SK-N-SH treated with all-trans-retinoic acid at 6 μM for 48 hours (cell line): Measurements from ENCODE around the gene MINDY4.

Source experiments
- ATAC-seq: fragments of 200-7000 bp; cut with Tn5 transposase; 3 replicates; pipeline ENCODE4 v1.9.1; 2020; ENCODE audit warnings: mild to moderate bottlenecking, moderate library complexity
- ARNTL ChIP-seq: fragments of 450-650 bp; formaldehyde crosslinking; IDR thresholded peaks from 2 replicates; pipeline ENCODE4 v1.5.0; 2020; ENCODE audit warnings: low read depth, mild to moderate bottlenecking, moderate library complexity, borderline replicate concordance
- BACH2 ChIP-seq: fragments of 250-450 bp; sonication (Bioruptor Pico); IDR thresholded peaks from 2 replicates; pipeline ENCODE4 v1.9.0; 2021; ENCODE audit warnings: mild to moderate bottlenecking, borderline replicate concordance
- ESRRG ChIP-seq: fragments of 250-450 bp; sonication (Bioruptor Pico); IDR thresholded peaks from 2 replicates; pipeline ENCODE4 v1.6.1; 2021; ENCODE audit warnings: mild to moderate bottlenecking
- GLIS3 ChIP-seq: fragments of 250-450 bp; sonication (Bioruptor Pico); IDR thresholded peaks from 2 replicates; pipeline ENCODE4 v1.5.0; 2020; ENCODE audit warnings: mild to moderate bottlenecking, moderate library complexity
- ISL1 ChIP-seq: fragments of 250-450 bp; sonication (Bioruptor Pico); IDR thresholded peaks from 2 replicates; pipeline ENCODE4 v2.1.2; 2022; ENCODE audit warnings: mild to moderate bottlenecking, moderate library complexity
- OSR1 ChIP-seq: fragments of 250-450 bp; sonication (Bioruptor Pico); IDR thresholded peaks from 2 replicates; pipeline ENCODE4 v1.8.0; 2022; ENCODE audit warnings: moderate library complexity, mild to moderate bottlenecking, inconsistent platforms
- PPARA ChIP-seq: fragments of 250-450 bp; sonication (Bioruptor Pico); IDR thresholded peaks from 2 replicates; pipeline ENCODE4 v1.5.0; 2020; ENCODE audit warnings: mild to moderate bottlenecking, borderline replicate concordance
- RARB ChIP-seq: fragments of 250-450 bp; sonication (Bioruptor Pico); IDR thresholded peaks from 2 replicates; pipeline ENCODE4 v1.8.0; 2021; ENCODE audit warnings: mild to moderate bottlenecking, moderate library complexity
- SNAI2 ChIP-seq: fragments of 250-450 bp; sonication (Bioruptor Pico); IDR thresholded peaks from 2 replicates; pipeline ENCODE4 v1.5.0; 2020; ENCODE audit warnings: mild to moderate bottlenecking, moderate library complexity
- TCF4 ChIP-seq: fragments of 250-450 bp; sonication (Bioruptor Pico); IDR thresholded peaks from 2 replicates; pipeline ENCODE4 v1.8.0; 2021; ENCODE audit warnings: mild to moderate bottlenecking, moderate library complexity, borderline replicate concordance
- ZC3H10 ChIP-seq: fragments of 250-450 bp; sonication (Bioruptor Pico); IDR thresholded peaks from 2 replicates; pipeline ENCODE4 v1.5.1; 2021; ENCODE audit warnings: mild to moderate bottlenecking, moderate library complexity
- ZFP3 ChIP-seq: fragments of 250-450 bp; sonication (Bioruptor Pico); IDR thresholded peaks from 2 replicates; pipeline ENCODE4 v1.5.0; 2020; ENCODE audit warnings: mild to moderate bottlenecking, moderate library complexity
- ZNF565 ChIP-seq: fragments of 450-650 bp; formaldehyde crosslinking; conservative IDR thresholded peaks from 2 replicates; pipeline ENCODE4 v1.5.0; 2020; ENCODE audit warnings: low read depth, mild to moderate bottlenecking, moderate library complexity
- ZNF70 ChIP-seq: fragments of 450-650 bp; formaldehyde crosslinking; IDR thresholded peaks from 2 replicates; pipeline ENCODE4 v1.5.0; 2020; ENCODE audit warnings: mild to moderate bottlenecking, moderate library complexity
- ZNF8 ChIP-seq: fragments of 450-650 bp; formaldehyde crosslinking; IDR thresholded peaks from 2 replicates; pipeline ENCODE4 v1.5.0; 2020; ENCODE audit warnings: mild to moderate bottlenecking, moderate library complexity
- TF ChIP-seq, protein P1 (sequence below): fragments of 250-450 bp; sonication (Bioruptor Pico); IDR thresholded peaks from 2 replicates; pipeline ENCODE4 v1.8.0; 2020; ENCODE audit warnings: mild to moderate bottlenecking, moderate library complexity, borderline replicate concordance
- TF ChIP-seq, protein P2 (sequence below): fragments of 250-450 bp; sonication (Bioruptor Pico); IDR thresholded peaks from 2 replicates; pipeline ENCODE4 v1.5.1; 2020; ENCODE audit warnings: low read depth, mild to moderate bottlenecking, moderate library complexity
- TF ChIP-seq, protein P3 (sequence below): fragments of 250-450 bp; sonication (Bioruptor Pico); IDR thresholded peaks from 2 replicates; pipeline ENCODE4 v1.5.1; 2021; ENCODE audit warnings: mild to moderate bottlenecking, moderate library complexity
- TF ChIP-seq, protein P4 (sequence below): fragments of 250-450 bp; sonication (Bioruptor Pico); IDR thresholded peaks from 2 replicates; pipeline ENCODE4 v1.5.0; 2020; ENCODE audit warnings: mild to moderate bottlenecking, moderate library complexity
- TF ChIP-seq, protein P5 (sequence below): fragments of 250-450 bp; sonication (Bioruptor Pico); IDR thresholded peaks from 2 replicates; pipeline ENCODE4 v1.8.0; 2021; ENCODE audit warnings: low read depth, mild to moderate bottlenecking, moderate library complexity, borderline replicate concordance

Gene MINDY4

DNA sequence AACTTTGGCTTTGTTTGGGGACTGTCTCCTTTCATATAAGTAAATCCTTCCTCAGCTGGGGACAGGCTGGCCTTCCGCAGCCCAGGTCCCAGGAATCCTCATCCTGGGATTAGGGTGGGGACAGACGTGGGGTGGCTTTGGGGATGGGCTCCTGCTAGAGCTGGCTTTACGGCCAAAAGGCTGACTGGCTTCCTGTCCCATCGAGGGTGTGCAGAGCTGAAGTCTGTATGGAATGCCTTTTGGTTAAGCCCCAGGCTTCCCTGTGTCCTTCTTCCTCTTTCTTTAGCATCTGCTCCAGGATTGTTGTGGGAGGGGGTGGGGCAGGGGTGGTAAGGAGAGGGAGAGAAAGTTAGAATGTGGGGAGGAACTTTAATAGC, 81.1 kb downstream of the MINDY4 start (continued):
- TF ChIP-seq, protein P1, sequence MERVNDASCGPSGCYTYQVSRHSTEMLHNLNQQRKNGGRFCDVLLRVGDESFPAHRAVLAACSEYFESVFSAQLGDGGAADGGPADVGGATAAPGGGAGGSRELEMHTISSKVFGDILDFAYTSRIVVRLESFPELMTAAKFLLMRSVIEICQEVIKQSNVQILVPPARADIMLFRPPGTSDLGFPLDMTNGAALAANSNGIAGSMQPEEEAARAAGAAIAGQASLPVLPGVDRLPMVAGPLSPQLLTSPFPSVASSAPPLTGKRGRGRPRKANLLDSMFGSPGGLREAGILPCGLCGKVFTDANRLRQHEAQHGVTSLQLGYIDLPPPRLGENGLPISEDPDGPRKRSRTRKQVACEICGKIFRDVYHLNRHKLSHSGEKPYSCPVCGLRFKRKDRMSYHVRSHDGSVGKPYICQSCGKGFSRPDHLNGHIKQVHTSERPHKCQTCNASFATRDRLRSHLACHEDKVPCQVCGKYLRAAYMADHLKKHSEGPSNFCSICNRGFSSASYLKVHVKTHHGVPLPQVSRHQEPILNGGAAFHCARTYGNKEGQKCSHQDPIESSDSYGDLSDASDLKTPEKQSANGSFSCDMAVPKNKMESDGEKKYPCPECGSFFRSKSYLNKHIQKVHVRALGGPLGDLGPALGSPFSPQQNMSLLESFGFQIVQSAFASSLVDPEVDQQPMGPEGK (CRISPR knock-in tag), result no peak

DNA sequence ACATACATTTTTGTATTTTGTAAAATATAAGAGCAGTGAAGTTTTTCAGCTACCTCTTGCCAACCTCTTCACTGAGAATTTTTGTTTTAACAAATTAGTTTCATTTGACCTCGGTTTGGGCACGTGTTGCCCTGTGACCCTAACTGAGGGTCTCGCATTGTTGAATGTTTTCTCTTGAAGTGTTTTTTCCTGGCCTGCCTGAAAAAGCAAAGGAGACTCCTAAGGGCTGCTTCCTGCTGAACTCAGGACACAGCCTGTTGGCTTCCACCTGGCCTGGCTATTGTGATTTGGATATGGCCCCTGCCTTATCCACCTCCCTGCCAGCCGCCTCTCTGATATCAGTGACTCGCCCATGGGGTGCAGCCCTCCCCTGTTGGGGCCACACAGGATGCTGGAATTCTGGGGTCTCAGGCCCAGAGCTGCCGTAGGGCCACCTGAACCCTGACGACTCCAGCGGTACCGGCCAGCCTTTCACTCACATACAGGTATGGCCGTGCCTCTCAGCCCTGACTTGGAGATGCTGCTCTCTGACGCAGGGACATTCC, 81.6 kb downstream of the MINDY4 start:
- ATAC-seq, result no peak
- TF ChIP-seq, protein P2, sequence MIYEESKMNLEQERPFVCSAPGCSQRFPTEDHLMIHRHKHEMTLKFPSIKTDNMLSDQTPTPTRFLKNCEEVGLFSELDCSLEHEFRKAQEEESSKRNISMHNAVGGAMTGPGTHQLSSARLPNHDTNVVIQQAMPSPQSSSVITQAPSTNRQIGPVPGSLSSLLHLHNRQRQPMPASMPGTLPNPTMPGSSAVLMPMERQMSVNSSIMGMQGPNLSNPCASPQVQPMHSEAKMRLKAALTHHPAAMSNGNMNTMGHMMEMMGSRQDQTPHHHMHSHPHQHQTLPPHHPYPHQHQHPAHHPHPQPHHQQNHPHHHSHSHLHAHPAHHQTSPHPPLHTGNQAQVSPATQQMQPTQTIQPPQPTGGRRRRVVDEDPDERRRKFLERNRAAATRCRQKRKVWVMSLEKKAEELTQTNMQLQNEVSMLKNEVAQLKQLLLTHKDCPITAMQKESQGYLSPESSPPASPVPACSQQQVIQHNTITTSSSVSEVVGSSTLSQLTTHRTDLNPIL (CRISPR knock-in tag), result no peak
- TF ChIP-seq, protein P3, sequence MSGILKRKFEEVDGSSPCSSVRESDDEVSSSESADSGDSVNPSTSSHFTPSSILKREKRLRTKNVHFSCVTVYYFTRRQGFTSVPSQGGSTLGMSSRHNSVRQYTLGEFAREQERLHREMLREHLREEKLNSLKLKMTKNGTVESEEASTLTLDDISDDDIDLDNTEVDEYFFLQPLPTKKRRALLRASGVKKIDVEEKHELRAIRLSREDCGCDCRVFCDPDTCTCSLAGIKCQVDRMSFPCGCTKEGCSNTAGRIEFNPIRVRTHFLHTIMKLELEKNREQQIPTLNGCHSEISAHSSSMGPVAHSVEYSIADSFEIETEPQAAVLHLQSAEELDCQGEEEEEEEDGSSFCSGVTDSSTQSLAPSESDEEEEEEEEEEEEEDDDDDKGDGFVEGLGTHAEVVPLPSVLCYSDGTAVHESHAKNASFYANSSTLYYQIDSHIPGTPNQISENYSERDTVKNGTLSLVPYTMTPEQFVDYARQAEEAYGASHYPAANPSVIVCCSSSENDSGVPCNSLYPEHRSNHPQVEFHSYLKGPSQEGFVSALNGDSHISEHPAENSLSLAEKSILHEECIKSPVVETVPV, result no peak
- TF ChIP-seq TCF4 (CRISPR knock-in tag) (no peak), ZC3H10 (CRISPR knock-in tag) (no peak), ZNF8 (CRISPR knock-in tag) (no peak), OSR1 (CRISPR knock-in tag) (no peak), ARNTL (CRISPR knock-in tag) (no peak), SNAI2 (CRISPR knock-in tag) (no peak), ZFP3 (CRISPR knock-in tag) (no peak), ESRRG (CRISPR knock-in tag) (no peak), ZNF70 (no peak), BACH2 (no peak), GLIS3 (CRISPR knock-in tag) (no peak), ISL1 (CRISPR knock-in tag) (no peak), RARB (CRISPR knock-in tag) (no peak), ZNF565 (CRISPR knock-in tag) (no peak), PPARA (CRISPR knock-in tag) (no peak)
- TF ChIP-seq, protein P1 (CRISPR knock-in tag), result no peak
- TF ChIP-seq, protein P4, sequence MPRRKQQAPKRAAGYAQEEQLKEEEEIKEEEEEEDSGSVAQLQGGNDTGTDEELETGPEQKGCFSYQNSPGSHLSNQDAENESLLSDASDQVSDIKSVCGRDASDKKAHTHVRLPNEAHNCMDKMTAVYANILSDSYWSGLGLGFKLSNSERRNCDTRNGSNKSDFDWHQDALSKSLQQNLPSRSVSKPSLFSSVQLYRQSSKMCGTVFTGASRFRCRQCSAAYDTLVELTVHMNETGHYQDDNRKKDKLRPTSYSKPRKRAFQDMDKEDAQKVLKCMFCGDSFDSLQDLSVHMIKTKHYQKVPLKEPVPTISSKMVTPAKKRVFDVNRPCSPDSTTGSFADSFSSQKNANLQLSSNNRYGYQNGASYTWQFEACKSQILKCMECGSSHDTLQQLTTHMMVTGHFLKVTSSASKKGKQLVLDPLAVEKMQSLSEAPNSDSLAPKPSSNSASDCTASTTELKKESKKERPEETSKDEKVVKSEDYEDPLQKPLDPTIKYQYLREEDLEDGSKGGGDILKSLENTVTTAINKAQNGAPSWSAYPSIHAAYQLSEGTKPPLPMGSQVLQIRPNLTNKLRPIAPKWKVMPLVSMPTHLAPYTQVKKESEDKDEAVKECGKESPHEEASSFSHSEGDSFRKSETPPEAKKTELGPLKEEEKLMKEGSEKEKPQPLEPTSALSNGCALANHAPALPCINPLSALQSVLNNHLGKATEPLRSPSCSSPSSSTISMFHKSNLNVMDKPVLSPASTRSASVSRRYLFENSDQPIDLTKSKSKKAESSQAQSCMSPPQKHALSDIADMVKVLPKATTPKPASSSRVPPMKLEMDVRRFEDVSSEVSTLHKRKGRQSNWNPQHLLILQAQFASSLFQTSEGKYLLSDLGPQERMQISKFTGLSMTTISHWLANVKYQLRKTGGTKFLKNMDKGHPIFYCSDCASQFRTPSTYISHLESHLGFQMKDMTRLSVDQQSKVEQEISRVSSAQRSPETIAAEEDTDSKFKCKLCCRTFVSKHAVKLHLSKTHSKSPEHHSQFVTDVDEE (CRISPR knock-in tag), result no peak

DNA sequence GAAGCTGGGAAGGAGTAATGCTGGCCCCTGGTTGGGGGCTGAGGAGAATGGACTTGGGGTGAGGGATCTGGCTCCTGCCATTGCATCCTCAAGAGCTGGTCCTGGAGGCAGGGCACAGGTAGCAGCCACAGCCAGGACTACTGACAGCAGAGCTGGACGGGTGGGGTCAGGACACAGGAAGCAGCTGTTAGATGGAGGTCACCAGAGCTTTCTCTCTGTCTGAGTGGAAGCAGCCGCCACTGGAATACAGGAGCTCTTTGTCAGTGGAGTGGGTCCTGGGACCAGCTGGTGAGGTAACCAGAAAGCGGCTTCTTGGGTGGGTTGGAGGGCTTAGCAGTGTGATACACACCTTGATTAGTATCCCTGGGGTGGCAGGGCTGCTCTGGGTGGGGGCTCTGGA, 82.4 kb downstream of the MINDY4 start:
- TF ChIP-seq, protein P5, sequence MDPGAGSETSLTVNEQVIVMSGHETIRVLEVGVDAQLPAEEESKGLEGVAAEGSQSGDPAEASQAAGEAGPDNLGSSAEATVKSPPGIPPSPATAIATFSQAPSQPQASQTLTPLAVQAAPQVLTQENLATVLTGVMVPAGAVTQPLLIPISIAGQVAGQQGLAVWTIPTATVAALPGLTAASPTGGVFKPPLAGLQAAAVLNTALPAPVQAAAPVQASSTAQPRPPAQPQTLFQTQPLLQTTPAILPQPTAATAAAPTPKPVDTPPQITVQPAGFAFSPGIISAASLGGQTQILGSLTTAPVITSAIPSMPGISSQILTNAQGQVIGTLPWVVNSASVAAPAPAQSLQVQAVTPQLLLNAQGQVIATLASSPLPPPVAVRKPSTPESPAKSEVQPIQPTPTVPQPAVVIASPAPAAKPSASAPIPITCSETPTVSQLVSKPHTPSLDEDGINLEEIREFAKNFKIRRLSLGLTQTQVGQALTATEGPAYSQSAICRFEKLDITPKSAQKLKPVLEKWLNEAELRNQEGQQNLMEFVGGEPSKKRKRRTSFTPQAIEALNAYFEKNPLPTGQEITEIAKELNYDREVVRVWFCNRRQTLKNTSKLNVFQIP (CRISPR knock-in tag), result no peak
- TF ChIP-seq BACH2 (no peak), TCF4 (CRISPR knock-in tag) (no peak), PPARA (CRISPR knock-in tag) (no peak), SNAI2 (CRISPR knock-in tag) (no peak)
- TF ChIP-seq, protein P1 (CRISPR knock-in tag), result no peak
- ATAC-seq, result no peak
